PC-9 (cell line): ENCODE results near the gene SLCO2A1.

ENCODE experiments used
- CTCF ChIP-seq: fragments of 200-600 bp; sonication (generic); conservative IDR thresholded peaks from 2 replicates; pipeline ENCODE4 v1.6.1; 2017; ENCODE audit warnings: mixed run types, antibody characterized with exemption, mild to moderate bottlenecking, moderate library complexity
- EZH2 ChIP-seq: fragments of 200-600 bp; sonication (generic); IDR thresholded peaks from 2 replicates; pipeline ENCODE4 v1.8.0; 2017; ENCODE audit warnings: antibody characterized with exemption, low read depth

GRCh38 chr3:133949438-133949837, 80.3 kb downstream of the SLCO2A1 start:
- TF ChIP-seq EZH2 (no peak), CTCF (no peak)
